Measurements from ENCODE around the gene NAPEPLD.
A peak's percentile ranks its signal among the peaks of the same experiment; 100 is the strongest.

The NAPEPLD gene

GRCh38 chr7:103120362-103120761, 28.5 kb downstream of the NAPEPLD start:
- DNase-seq (ENCODE audit: extremely low read depth, low read depth) = no peak
- no peak for TF ChIP-seq CTCF (IDR thresholded peaks at IDR 0.05; ENCODE audit: low read depth, low read length, missing control alignments)
- no peak overlapping the region for H3K4me3 ChIP-seq (replicated peaks; ENCODE audit: low read depth, low read length)

DNA sequence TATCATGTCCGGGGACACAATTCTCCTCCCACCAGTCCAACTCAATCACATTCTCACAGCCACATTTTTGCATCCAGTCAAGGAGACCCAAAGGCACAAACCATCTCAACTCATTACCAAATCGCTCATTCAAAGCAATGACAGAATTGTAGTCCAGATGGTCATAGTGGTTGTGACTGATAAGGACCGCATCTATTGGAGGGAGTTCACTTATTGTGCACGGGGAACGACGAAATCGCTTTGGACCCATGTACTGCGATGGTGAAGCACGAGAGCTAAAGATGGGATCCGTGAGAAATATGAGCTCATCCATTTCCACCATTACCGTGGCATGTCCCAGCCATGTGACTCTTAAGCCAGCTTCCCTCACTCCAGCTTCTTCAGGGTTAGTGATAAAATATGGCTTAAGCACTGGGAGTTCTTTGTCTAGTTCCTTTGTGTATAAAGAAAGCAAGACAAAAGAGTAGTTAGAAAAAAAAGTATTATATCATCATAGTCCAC, 29.1 kb downstream of the NAPEPLD start:
- no peak for TF ChIP-seq CTCF (IDR thresholded peaks at IDR 0.05; ENCODE audit: low read depth, low read length, missing control alignments)
- H3K4me3 ChIP-seq (replicated peaks; ENCODE audit: low read depth, low read length) = no peak overlapping the region
- no peak for DNase-seq (ENCODE audit: extremely low read depth, low read depth)

- DNase-seq (ENCODE audit: extremely low read depth, low read depth) = no peak
- no peak for TF ChIP-seq CTCF (IDR thresholded peaks at IDR 0.05; ENCODE audit: low read depth, low read length, missing control alignments)
- H3K4me3 ChIP-seq (replicated peaks; ENCODE audit: low read depth, low read length) = no peak overlapping the region
Measured at GRCh38 chr7:103117465-103117864, 31.4 kb downstream of the NAPEPLD start.

- no peak for TF ChIP-seq CTCF (IDR thresholded peaks at IDR 0.05; ENCODE audit: low read depth, low read length, missing control alignments)
- no peak for DNase-seq (ENCODE audit: extremely low read depth, low read depth)
- H3K4me3 ChIP-seq (replicated peaks; ENCODE audit: low read depth, low read length) = no peak overlapping the region
Measured at GRCh38 chr7:103116991-103117390, 31.9 kb downstream of the NAPEPLD start.

DNA sequence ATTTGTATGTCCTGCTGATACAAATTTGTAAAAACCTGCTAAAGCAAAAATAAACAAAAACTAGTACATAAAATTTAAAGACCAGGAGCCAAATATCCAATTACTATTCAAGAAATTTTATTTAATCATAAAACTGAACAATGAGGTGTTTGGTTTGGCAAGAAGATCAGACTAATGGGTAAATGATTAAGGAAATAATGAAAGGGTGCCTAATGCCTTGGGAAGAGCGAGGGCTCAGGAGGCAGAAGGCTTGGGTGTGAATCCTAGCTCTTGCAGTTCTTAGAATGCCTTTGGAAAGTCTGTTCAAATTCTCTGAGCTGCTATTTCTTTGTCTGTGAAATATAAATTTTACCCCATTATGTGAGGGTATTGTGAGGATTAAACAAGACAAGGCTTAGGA, 32.4 kb downstream of the NAPEPLD start:
- DNase-seq (ENCODE audit: extremely low read depth, low read depth) = no peak
- no peak overlapping the region for H3K4me3 ChIP-seq (replicated peaks; ENCODE audit: low read depth, low read length)
- TF ChIP-seq CTCF (IDR thresholded peaks at IDR 0.05; ENCODE audit: low read depth, low read length, missing control alignments) = no peak

DNA sequence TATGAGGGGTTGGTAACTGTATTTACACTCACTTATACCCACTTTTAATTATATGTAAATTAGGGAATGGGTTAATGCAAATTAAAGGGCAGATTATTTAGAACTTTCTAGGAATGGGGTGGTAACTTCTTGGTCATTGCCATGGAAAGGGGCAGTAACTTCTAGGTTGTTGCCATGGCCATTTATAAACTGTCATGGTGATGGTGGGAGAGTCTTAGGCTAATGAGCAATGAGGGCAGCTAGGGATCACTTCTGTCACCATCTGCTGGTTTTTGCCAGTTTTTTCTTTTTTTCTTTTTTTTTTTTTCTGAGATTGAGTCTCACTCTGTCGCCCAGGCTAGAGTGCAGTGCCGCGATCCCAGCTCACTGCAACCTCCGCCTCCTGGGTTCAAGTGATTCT, 33.1 kb downstream of the NAPEPLD start:
- H3K4me3 ChIP-seq (replicated peaks; ENCODE audit: low read depth, low read length) = no peak overlapping the region
- no peak for DNase-seq (ENCODE audit: extremely low read depth, low read depth)
- no peak for TF ChIP-seq CTCF (IDR thresholded peaks at IDR 0.05; ENCODE audit: low read depth, low read length, missing control alignments)

DNA sequence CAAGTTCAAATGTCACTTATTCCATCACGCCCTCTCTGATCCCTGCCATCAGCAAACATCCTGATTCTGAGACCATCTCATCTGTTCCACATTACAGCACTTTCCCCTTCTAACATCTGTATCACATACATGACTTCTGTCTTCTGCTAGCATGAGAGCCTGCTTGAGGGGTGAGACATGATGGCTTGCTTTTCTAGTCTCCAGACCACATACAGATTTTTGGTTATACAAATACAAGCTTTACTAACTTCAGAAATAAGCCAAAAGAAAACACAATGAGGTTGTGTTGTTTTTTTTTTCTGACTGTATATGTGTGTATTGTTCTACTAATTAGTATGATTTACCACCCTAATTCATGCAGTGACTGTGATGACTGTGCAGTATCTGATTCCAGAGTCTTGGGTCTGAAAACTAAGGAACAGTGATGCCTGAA, 34.3 kb downstream of the NAPEPLD start:
- peak; percentile 10 for DNase-seq (ENCODE audit: extremely low read depth, low read depth)
- H3K4me3 ChIP-seq (replicated peaks; ENCODE audit: low read depth, low read length) = no peak overlapping the region
- TF ChIP-seq CTCF (IDR thresholded peaks at IDR 0.05; ENCODE audit: low read depth, low read length, missing control alignments) = no peak

All from HFF-Myc (cell line).